Ascending aorta (tissue), 2 donors: ENCODE measurements around the gene KHDC4. TPM values are rescaled to one million over a fixed set of nuclear protein-coding genes. Genes with fewer than 3 reads are reported as not detected.
"Not testable (repeated sequence)": the region's sequence is repeated elsewhere in the genome, so short reads cannot be mapped to it uniquely, and the experiment has no call there.

Experiments used
- DNase-seq, 2 donors: peaks; one replicate each; pipeline ENCODE4 v3.0.0-alpha.2; 2019; ENCODE audit warnings: low spot score in 2 of 2
- H3K27ac ChIP-seq, 2 donors: fragments of 200-600 bp; sonication (generic); one replicate each; pipeline ENCODE4 v1.5.1; 2016 to 2017; ENCODE audit warnings: mild to moderate bottlenecking in 1 of 2
- H3K27me3 ChIP-seq: fragments of 200-600 bp; sonication (generic); one replicate; pipeline ENCODE4 v1.5.1; 2017
- H3K36me3 ChIP-seq, 2 donors: fragments of 200-600 bp; sonication (generic); one replicate each; pipeline ENCODE4 v1.5.1; 2016
- H3K4me1 ChIP-seq, 2 donors: fragments of 200-600 bp; sonication (generic); one replicate each; pipeline ENCODE4 v1.5.1; 2016 to 2017; ENCODE audit warnings: mild to moderate bottlenecking in 1 of 2
- H3K4me3 ChIP-seq, 2 donors: fragments of 200-600 bp; sonication (generic); one replicate each; pipeline ENCODE4 v1.5.1; 2016 to 2017; ENCODE audit warnings: mild to moderate bottlenecking in 1 of 2
- H3K9me3 ChIP-seq, 2 donors: fragments of 200-600 bp; sonication (generic); one replicate each; pipeline ENCODE4 v1.5.1; 2016
- intact Hi-C: fragments of 100-400 bp; cut with DNase I; formaldehyde crosslinking; loops from one replicate; pipeline ENCODE4 v1.15.1; 2023
- total RNA-seq: library from RNA; depleted of rRNA; stranded (reverse); fragments of >200 nt; gene quantifications from one replicate; pipeline ENCODE4 v1.1.0, GENCODE V29; 2016
- TF ChIP-seq, protein P1 (sequence below), 3 experiments: fragments of 200-600 bp in 2 of 3; fragments of 450-650 bp in 1 of 3; sonication (generic) in 2 of 3; IDR thresholded peaks; one replicate each; pipeline ENCODE4 v1.5.1; 2016 to 2019; ENCODE audit warnings: antibody characterized with exemption in 3 of 3, mild to moderate bottlenecking in 1 of 3, moderate library complexity in 1 of 3

KHDC4 gene
- total RNA-seq, 1 donor from 2014 or later = 101 TPM

DNA sequence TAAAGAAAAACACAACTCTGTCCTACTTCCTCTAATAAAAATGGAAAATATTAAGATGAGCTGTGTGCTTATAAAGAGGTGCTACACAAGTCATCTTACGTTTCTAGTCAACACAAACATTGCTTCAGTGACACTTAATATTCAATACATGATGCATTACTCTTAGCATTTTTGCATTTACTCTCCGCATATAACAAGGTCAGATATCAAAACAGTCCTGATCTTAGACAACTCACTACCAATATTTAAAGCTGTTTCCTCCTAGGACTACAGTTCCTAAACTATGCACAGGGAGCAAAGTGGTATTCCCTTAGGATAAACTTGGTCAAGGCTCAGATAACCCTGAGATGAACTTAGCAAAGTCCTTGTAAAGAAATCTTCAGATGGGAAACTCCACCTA lies 35.3 kb downstream of the KHDC4 start:
- H3K9me3 ChIP-seq = no peaks in the 10 kb centered on the region
- no peaks in the 10 kb centered on the region for H3K27me3 ChIP-seq
- no peak overlapping the region for H3K4me3 ChIP-seq
- TF ChIP-seq, protein P1, sequence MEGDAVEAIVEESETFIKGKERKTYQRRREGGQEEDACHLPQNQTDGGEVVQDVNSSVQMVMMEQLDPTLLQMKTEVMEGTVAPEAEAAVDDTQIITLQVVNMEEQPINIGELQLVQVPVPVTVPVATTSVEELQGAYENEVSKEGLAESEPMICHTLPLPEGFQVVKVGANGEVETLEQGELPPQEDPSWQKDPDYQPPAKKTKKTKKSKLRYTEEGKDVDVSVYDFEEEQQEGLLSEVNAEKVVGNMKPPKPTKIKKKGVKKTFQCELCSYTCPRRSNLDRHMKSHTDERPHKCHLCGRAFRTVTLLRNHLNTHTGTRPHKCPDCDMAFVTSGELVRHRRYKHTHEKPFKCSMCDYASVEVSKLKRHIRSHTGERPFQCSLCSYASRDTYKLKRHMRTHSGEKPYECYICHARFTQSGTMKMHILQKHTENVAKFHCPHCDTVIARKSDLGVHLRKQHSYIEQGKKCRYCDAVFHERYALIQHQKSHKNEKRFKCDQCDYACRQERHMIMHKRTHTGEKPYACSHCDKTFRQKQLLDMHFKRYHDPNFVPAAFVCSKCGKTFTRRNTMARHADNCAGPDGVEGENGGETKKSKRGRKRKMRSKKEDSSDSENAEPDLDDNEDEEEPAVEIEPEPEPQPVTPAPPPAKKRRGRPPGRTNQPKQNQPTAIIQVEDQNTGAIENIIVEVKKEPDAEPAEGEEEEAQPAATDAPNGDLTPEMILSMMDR (IDR thresholded peaks at IDR 0.05) = no peak
- H3K4me1 ChIP-seq = peaks cover 0 to 6% of the 10 kb centered on the region in 2 donors
- no peak overlapping the region for H3K27ac ChIP-seq
- no peak for DNase-seq
- peaks cover 71 to 78% of the 10 kb centered on the region in 2 donors for H3K36me3 ChIP-seq
- intact Hi-C loops = no loop called here

GRCh38 chr1:155897746-155898145 lies 36.5 kb downstream of the KHDC4 start:
- H3K36me3 ChIP-seq = peaks cover 60 to 67% of the 10 kb centered on the region in 2 donors
- H3K4me3 ChIP-seq = no peak overlapping the region
- no peaks in the 10 kb centered on the region for H3K27me3 ChIP-seq
- H3K4me1 ChIP-seq = peaks cover 0 to 12% of the 10 kb centered on the region in 2 donors
- no peak for DNase-seq
- no peaks in the 10 kb centered on the region for H3K9me3 ChIP-seq
- no peak overlapping the region for H3K27ac ChIP-seq
- TF ChIP-seq, protein P1 (IDR thresholded peaks at IDR 0.05) = no peak
- intact Hi-C loops = no loop called here

DNA sequence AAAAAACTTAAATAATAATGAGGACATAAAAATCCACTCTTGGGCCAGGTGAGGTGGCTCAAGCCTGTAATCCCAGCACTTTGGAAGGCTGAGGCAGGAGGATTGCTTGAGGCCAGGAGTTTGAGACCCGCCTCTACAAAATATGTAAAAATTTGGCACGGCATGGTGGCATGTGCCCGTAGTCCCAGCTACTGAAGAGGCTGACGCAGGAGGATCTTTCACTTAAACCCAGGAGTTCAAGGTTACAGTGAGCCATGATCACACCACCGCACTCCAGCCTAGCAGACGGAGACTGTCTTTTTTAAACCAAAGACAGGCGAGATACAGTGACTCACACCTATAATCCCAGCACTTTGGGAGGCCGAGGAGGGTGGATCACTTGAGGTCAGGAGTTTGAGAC lies 37.7 kb downstream of the KHDC4 start:
- H3K4me3 ChIP-seq, DNase-seq, H3K27me3 ChIP-seq, intact Hi-C loops, H3K9me3 ChIP-seq: not testable (repeated sequence)
- Histone ChIP-seq H3K27ac (peak overlapping the region in 1 of 2 donors; percentile 11), H3K36me3 (peaks cover 48 to 54% of the 10 kb centered on the region in 2 donors), H3K4me1 (peaks cover 0 to 18% of the 10 kb centered on the region in 2 donors)

DNA sequence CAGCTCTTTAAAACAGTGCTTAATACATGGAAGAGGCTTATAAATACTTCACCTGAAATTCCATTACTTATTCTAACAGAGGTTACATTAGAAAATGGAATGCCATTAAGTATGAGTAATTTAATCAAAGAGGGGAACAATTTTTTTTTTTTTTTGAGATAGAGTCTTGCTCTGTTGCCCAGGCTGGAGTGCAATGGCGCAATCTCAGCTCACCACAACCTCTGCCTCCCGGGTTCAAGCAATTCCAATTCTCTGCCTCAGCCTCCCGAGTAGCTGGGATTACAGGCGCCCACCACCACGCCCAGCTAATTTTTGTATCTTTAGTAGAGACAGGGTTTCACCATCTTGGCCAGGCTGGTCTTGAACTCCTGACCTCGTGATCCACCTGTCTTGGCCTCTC lies 38.6 kb downstream of the KHDC4 start:
- Histone ChIP-seq H3K36me3 (peaks cover 39 to 45% of the 10 kb centered on the region in 2 donors), H3K4me1 (peaks cover 0 to 18% of the 10 kb centered on the region in 2 donors), H3K27ac (peak overlapping the region; percentile 50 to 88)
- not testable (repeated sequence) for H3K27me3 ChIP-seq, H3K9me3 ChIP-seq, DNase-seq, H3K4me3 ChIP-seq
- intact Hi-C loops = loop anchor here (2.0 kb wide), 1 partner anchor 15 kb away; the partner anchor contains the start of gene RIT1

DNA sequence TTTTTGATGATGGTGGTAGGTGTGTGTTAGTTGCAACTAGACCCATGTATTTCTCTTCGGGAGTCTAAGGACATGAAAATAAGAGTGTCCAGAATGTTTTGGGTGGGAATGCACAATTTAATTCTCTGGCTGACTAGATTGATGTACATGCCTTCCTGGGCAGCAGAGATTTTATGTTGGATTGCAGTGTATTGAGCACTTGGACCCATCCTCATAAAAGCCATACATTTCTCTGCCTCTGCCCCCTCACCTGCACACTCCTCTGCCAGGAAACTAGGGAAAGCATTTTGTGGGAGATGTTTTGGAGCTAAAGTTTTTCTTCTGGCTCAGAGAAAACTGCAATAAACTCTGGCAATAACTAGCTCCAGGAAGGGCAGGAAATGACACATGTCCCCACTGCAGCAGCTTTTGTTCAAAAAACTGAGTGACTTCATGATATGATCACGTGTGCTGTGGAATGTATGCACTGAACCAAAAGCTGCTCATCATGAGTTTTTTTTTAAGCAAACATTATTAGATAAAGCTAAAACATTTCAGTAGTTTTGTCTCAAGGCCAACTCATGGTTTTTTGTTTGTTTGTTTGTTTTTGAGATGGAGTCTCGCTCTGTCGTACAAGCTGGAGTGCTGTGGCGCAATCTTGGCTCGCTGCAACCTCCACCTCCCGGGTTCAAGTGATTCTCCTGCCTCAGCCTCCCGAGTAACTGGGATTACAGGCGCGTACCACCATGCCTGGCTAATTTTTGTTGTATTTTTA lies 40.6 kb downstream of the KHDC4 start:
- H3K27ac ChIP-seq = peak overlapping the region; percentile 88 to 92
- H3K4me1 ChIP-seq = peaks cover 0 to 18% of the 10 kb centered on the region in 2 donors
- intact Hi-C loops = loop anchor here (1.0 to 2.0 kb wide), 2 partner anchors 17 to 33 kb away; partner anchors contain the start of gene RIT1
- TF ChIP-seq, protein P1 (IDR thresholded peaks at IDR 0.05) = no peak
- H3K36me3 ChIP-seq = peaks cover 22 to 29% of the 10 kb centered on the region in 2 donors
- H3K27me3 ChIP-seq = no peaks in the 10 kb centered on the region
- peak overlapping the region in 1 of 2 donors; percentile 19 for H3K4me3 ChIP-seq
- no peaks in the 10 kb centered on the region for H3K9me3 ChIP-seq
- peak in 1 of 2 donors; percentile 71 for DNase-seq

- H3K27ac ChIP-seq = peak overlapping the region; percentile 88 to 92
- no peak for DNase-seq
- H3K27me3 ChIP-seq = no peaks in the 10 kb centered on the region
- peaks cover 23 to 29% of the 10 kb centered on the region in 2 donors for H3K36me3 ChIP-seq
- H3K9me3 ChIP-seq = no peaks in the 10 kb centered on the region
- intact Hi-C loops = loop anchor here (1.0 kb wide), 1 partner anchor 32 kb away; no protein-coding TSS in a partner anchor
- TF ChIP-seq, protein P1 (IDR thresholded peaks at IDR 0.05) = no peak
- peak overlapping the region in 1 of 2 donors; percentile 19 for H3K4me3 ChIP-seq
- peaks cover 0 to 18% of the 10 kb centered on the region in 2 donors for H3K4me1 ChIP-seq
Observed at GRCh38 chr1:155892796-155893195, 41.4 kb downstream of the KHDC4 start.
